ENCODE measurements around the gene ARHGDIA. TPM values are rescaled to one million over a fixed set of nuclear protein-coding genes. Genes with fewer than 3 reads are reported as not detected.
A peak's percentile ranks its signal among the peaks of the same experiment; 100 is the strongest.
"Not testable (repeated sequence)": the region's sequence is repeated elsewhere in the genome, so short reads cannot be mapped to it uniquely, and the experiment has no call there.

The ARHGDIA gene
- 100 to 1,000 TPM in 1 of 4 donors, 10 to 100 TPM in 3; 31.2 to 350 (median 55.1) TPM for total RNA-seq

GRCh38 chr17:81870981-81871386 lies at the start of gene ARHGDIA:
TSS of gene ARHGDIA (minus strand) at chr17:81871337. CDS start at chr17:81869930, 1,407 bp downstream.
- H3K9me3 ChIP-seq, result no peaks in the 10 kb centered on the region
- TF ChIP-seq CTCF (IDR thresholded peaks at IDR 0.05) (no peak), POLR2A (IDR thresholded peaks at IDR 0.05) (no peak)
- no peaks in the 10 kb centered on the region for H3K27me3 ChIP-seq
- intact Hi-C loops (cut with DNase I; ENCODE audit: low total_unique reads), result no loop called here
- H3K4me3 ChIP-seq, result peak within 1 kb of the TSS; percentile 74 to 88
- DNase-seq, result no peak
- peak within 1 kb of the TSS; percentile 96 to 97 for H3K27ac ChIP-seq
- H3K36me3 ChIP-seq, result no peaks in the 10 kb centered on the region
- peaks cover 0 to 32% of the 10 kb centered on the region in 2 donors for H3K4me1 ChIP-seq

GRCh38 chr17:81918832-81919545 lies 47.9 kb upstream of the ARHGDIA start:
- no peaks in the 10 kb centered on the region for H3K36me3 ChIP-seq
- no peaks in the 10 kb centered on the region for H3K9me3 ChIP-seq
- TF ChIP-seq CTCF (IDR thresholded peaks at IDR 0.05), result no peak
- TF ChIP-seq POLR2A (IDR thresholded peaks at IDR 0.05), result no peak
- H3K27me3 ChIP-seq, result no peaks in the 10 kb centered on the region
- no peak overlapping the region for H3K27ac ChIP-seq
- no peak overlapping the region for H3K4me3 ChIP-seq
- no peak for DNase-seq
- peaks cover 5 to 23% of the 10 kb centered on the region in 2 donors for H3K4me1 ChIP-seq
- intact Hi-C loops (cut with DNase I; ENCODE audit: low total_unique reads), result no loop called here

- intact Hi-C loops (cut with DNase I; ENCODE audit: low total_unique reads); H3K36me3 ChIP-seq; H3K9me3 ChIP-seq; DNase-seq; H3K27me3 ChIP-seq: not testable (repeated sequence)
- Histone ChIP-seq H3K27ac (peak overlapping the region in 1 of 2 donors; percentile 21), H3K4me3 (peak overlapping the region; percentile 36 to 81), H3K4me1 (peaks cover 5 to 18% of the 10 kb centered on the region in 2 donors)
Observed at GRCh38 chr17:81918333-81918669, 47.2 kb upstream of the ARHGDIA start.

- Histone ChIP-seq H3K27me3 (no peaks in the 10 kb centered on the region), H3K36me3 (no peaks in the 10 kb centered on the region), H3K4me3 (peak within 1 kb of the TSS; percentile 36 to 81), H3K9me3 (no peaks in the 10 kb centered on the region), H3K4me1 (peaks cover 5 to 13% of the 10 kb centered on the region in 2 donors), H3K27ac (peak within 1 kb of the TSS in 1 of 2 donors; percentile 64)
- TF ChIP-seq CTCF (IDR thresholded peaks at IDR 0.05) (no peak), POLR2A (IDR thresholded peaks at IDR 0.05) (peak in 1 of 2 donors; percentile 58)
- intact Hi-C loops (cut with DNase I; ENCODE audit: low total_unique reads), result no loop called here
- peak; percentile 60 to 77 for DNase-seq
Observed at GRCh38 chr17:81917565-81918332, 46.6 kb upstream of the ARHGDIA start, which contains the start of gene SIRT7. TSS of gene SIRT7 (minus strand) at chr17:81918176. CDS start at chr17:81918131, 45 bp downstream.

GRCh38 chr17:81916234-81917001 lies 45.3 kb upstream of the ARHGDIA start:
- Histone ChIP-seq H3K27ac (no peak overlapping the region), H3K27me3 (no peaks in the 10 kb centered on the region), H3K9me3 (no peaks in the 10 kb centered on the region), H3K36me3 (no peaks in the 10 kb centered on the region), H3K4me1 (peaks cover 5 to 14% of the 10 kb centered on the region in 2 donors), H3K4me3 (no peak overlapping the region)
- TF ChIP-seq CTCF (IDR thresholded peaks at IDR 0.05), result no peak
- TF ChIP-seq POLR2A (IDR thresholded peaks at IDR 0.05), result no peak
- intact Hi-C loops (cut with DNase I; ENCODE audit: low total_unique reads), result no loop called here
- DNase-seq, result no peak
